WTC11 (cell line): ENCODE results near the gene TUBB. TPM values are rescaled to one million over a fixed set of nuclear protein-coding genes. Genes with fewer than 3 reads are reported as not detected.

Source experiments
- ATAC-seq: fragments of 200-7000 bp; cut with Tn5 transposase; 2 replicates; pipeline ENCODE4 v1.10.0; 2021; ENCODE audit warnings: mild to moderate bottlenecking, moderate library complexity
- CTCF ChIA-PET: fragments of 300-600 bp; sonication (Branson Sonifier 250); formaldehyde crosslinking; loops from one replicate; lab custom pipeline; 2021; ENCODE audit warnings: antibody characterized with exemption; lab: Charles Lee
- POLR2A ChIA-PET: fragments of 350-600 bp; sonication (Branson Sonifier 250); formaldehyde crosslinking; loops from one replicate; lab custom pipeline; 2021; ENCODE audit warnings: antibody characterized with exemption; lab: Charles Lee
- DNase-seq: peaks from one replicate; pipeline ENCODE4 v3.0.0; 2021; ENCODE audit warnings: low spot score
- H3K27ac Mint-ChIP-seq: 2 replicates; pipeline ENCODE4 v1.8.0; 2021; ENCODE audit warnings: mixed read lengths
- H3K27me3 Mint-ChIP-seq: 2 replicates; pipeline ENCODE4 v1.8.0; 2021; ENCODE audit warnings: low read depth, mild to moderate bottlenecking, moderate library complexity, mixed read lengths
- H3K36me3 Mint-ChIP-seq: 2 replicates; pipeline ENCODE4 v1.8.0; 2021; ENCODE audit warnings: mixed read lengths
- H3K4me1 Mint-ChIP-seq: 2 replicates; pipeline ENCODE4 v1.8.0; 2022; ENCODE audit warnings: mixed read lengths
- H3K4me3 Mint-ChIP-seq: 2 replicates; pipeline ENCODE4 v1.8.0; 2021; ENCODE audit warnings: mild to moderate bottlenecking, moderate library complexity, mixed read lengths
- H3K9me3 Mint-ChIP-seq: 2 replicates; pipeline ENCODE4 v1.8.0; 2021; ENCODE audit warnings: mixed read lengths
- ARID4B ChIP-seq: sonication (generic); formaldehyde crosslinking; IDR thresholded peaks from 2 replicates; pipeline ENCODE4 v1.8.0; 2023; ENCODE audit warnings: missing genetic modification reagents, mild to moderate bottlenecking, borderline replicate concordance
- ATF1 ChIP-seq: sonication (generic); formaldehyde crosslinking; IDR thresholded peaks from 2 replicates; pipeline ENCODE4 v1.8.1; 2023; ENCODE audit warnings: mild to moderate bottlenecking, moderate library complexity, missing genetic modification reagents
- ATF3 ChIP-seq: sonication (generic); formaldehyde crosslinking; conservative IDR thresholded peaks from 2 replicates; pipeline ENCODE4 v1.8.1; 2022; ENCODE audit warnings: mild to moderate bottlenecking, missing genetic modification reagents
- CTCF ChIP-seq: fragments of 200-600 bp; IDR thresholded peaks from 2 replicates; pipeline ENCODE4 v1.8.0; 2022; ENCODE audit warnings: antibody characterized with exemption
- JAZF1 ChIP-seq: fragments of 250-450 bp; sonication (Bioruptor Pico); IDR thresholded peaks from 2 replicates; pipeline ENCODE4 v1.9.0; 2021; ENCODE audit warnings: moderate library complexity, mild to moderate bottlenecking, inconsistent platforms
- JUN ChIP-seq: sonication (generic); formaldehyde crosslinking; IDR thresholded peaks from 2 replicates; pipeline ENCODE4 v1.8.0; 2023; ENCODE audit warnings: mild to moderate bottlenecking, missing genetic modification reagents
- MLX ChIP-seq: sonication (generic); formaldehyde crosslinking; IDR thresholded peaks from 2 replicates; pipeline ENCODE4 v1.8.1; 2023; ENCODE audit warnings: mild to moderate bottlenecking, missing genetic modification reagents, moderate library complexity
- PRDM15 ChIP-seq: sonication (generic); formaldehyde crosslinking; IDR thresholded peaks from 2 replicates; pipeline ENCODE4 v1.8.0; 2022; ENCODE audit warnings: missing genetic modification reagents
- SMAD3 ChIP-seq: sonication (generic); formaldehyde crosslinking; IDR thresholded peaks from 2 replicates; pipeline ENCODE4 v1.8.0; 2022; ENCODE audit warnings: missing genetic modification reagents, mild to moderate bottlenecking, borderline replicate concordance
- TP53 ChIP-seq: sonication (generic); formaldehyde crosslinking; IDR thresholded peaks from 2 replicates; pipeline ENCODE4 v1.8.1; 2023; ENCODE audit warnings: mild to moderate bottlenecking, missing genetic modification reagents
- USF2 ChIP-seq: sonication (generic); formaldehyde crosslinking; IDR thresholded peaks from 2 replicates; pipeline ENCODE4 v1.8.1; 2023; ENCODE audit warnings: mild to moderate bottlenecking, missing genetic modification reagents, moderate library complexity
- ZNF121 ChIP-seq: sonication (generic); formaldehyde crosslinking; IDR thresholded peaks from 2 replicates; pipeline ENCODE4 v1.8.0; 2023; ENCODE audit warnings: missing genetic modification reagents
- ZNF138 ChIP-seq: sonication (generic); formaldehyde crosslinking; conservative IDR thresholded peaks from 2 replicates; pipeline ENCODE4 v1.8.1; 2022; ENCODE audit warnings: mild to moderate bottlenecking, moderate library complexity, missing genetic modification reagents
- ZNF317 ChIP-seq: sonication (generic); formaldehyde crosslinking; IDR thresholded peaks from 2 replicates; pipeline ENCODE4 v1.8.1; 2023; ENCODE audit warnings: low read depth, mild to moderate bottlenecking, moderate library complexity, missing genetic modification reagents, borderline replicate concordance
- ZNF425 ChIP-seq: fragments of 250-450 bp; sonication (Bioruptor Pico); conservative IDR thresholded peaks from 2 replicates; pipeline ENCODE4 v1.9.0; 2021; ENCODE audit warnings: mild to moderate bottlenecking
- ZNF512 ChIP-seq: sonication (generic); formaldehyde crosslinking; IDR thresholded peaks from 2 replicates; pipeline ENCODE4 v1.8.1; 2022; ENCODE audit warnings: missing genetic modification reagents, borderline replicate concordance
- total RNA-seq: library from RNA; stranded (reverse); gene quantifications from 3 replicates; pipeline ENCODE4 v1.2.3, GENCODE V29; 2021

TUBB gene
- total RNA-seq, 1 experiment from 2014 or later, result 1,503 TPM

- TF ChIP-seq PRDM15 (CRISPR knock-in tag) (no peak), ARID4B (CRISPR knock-in tag) (no peak), MLX (CRISPR knock-in tag) (no peak), ZNF317 (CRISPR knock-in tag) (no peak), ATF1 (CRISPR knock-in tag) (no peak)
Observed at GRCh38 chr6:30761791-30762429, 41.8 kb downstream of the TUBB start (continued).

GRCh38 chr6:30763155-30763617 lies 43.0 kb downstream of the TUBB start:
- ATAC-seq, result no peak
- ChIA-PET POLR2A (interaction anchor here (1.2 kb wide), 1 partner anchor 19 kb away, joined by 3 read pairs; the partner anchor contains the start of gene IER3), CTCF (interaction anchor here (0.6 to 2.3 kb wide), 6 partner anchors 14 to 680 kb away, joined by 3 to 6 read pairs (median 3); partner anchors contain the start of gene IER3)
- peaks cover 7% of the 10 kb centered on the region; the same call in 1 of the 2 replicates for H3K9me3 Mint-ChIP-seq
- peaks cover 4% of the 10 kb centered on the region; the same call in 1 of the 2 replicates for H3K36me3 Mint-ChIP-seq
- no peak overlapping the region for H3K4me3 Mint-ChIP-seq
- no peak for DNase-seq
- H3K27ac Mint-ChIP-seq, result peak overlapping the region; percentile 98
- no peaks in the 10 kb centered on the region; the same call in 1 of the 2 replicates for H3K27me3 Mint-ChIP-seq
- H3K4me1 Mint-ChIP-seq, result peaks cover 58% of the 10 kb centered on the region
- no peak for TF ChIP-seq CTCF
- TF ChIP-seq JAZF1 (CRISPR knock-in tag), result no peak
- TF ChIP-seq ZNF138 (CRISPR knock-in tag), result no peak
- TF ChIP-seq USF2 (CRISPR knock-in tag), result no peak
- TF ChIP-seq ZNF425 (CRISPR knock-in tag), result no peak
- TF ChIP-seq ATF3, result no peak
- no peak for TF ChIP-seq ZNF121 (CRISPR knock-in tag)
- TF ChIP-seq ZNF317 (CRISPR knock-in tag), result no peak
- TF ChIP-seq SMAD3 (CRISPR knock-in tag), result no peak
- no peak for TF ChIP-seq JUN (CRISPR knock-in tag)
- no peak for TF ChIP-seq ZNF512 (CRISPR knock-in tag)
- TF ChIP-seq TP53 (CRISPR knock-in tag), result no peak
